Fibroblast of mammary gland (primary cell): Measurements from ENCODE around the gene ANKRD11.
A peak's percentile ranks its signal among the peaks of the same experiment; 100 is the strongest.

Experiments
- DNase-seq: peaks from one replicate; pipeline ENCODE4 v3.0.0-alpha.2; 2010; ENCODE audit warnings: low read depth
- H3K4me3 ChIP-seq: 2 replicates; pipeline ENCODE4 v1.5.1; 2011; ENCODE audit warnings: low read depth, mild to moderate bottlenecking, low read length, moderate library complexity; ENCODE audit not compliant: control insufficient read depth
- TF ChIP-seq, protein P1 (sequence below): conservative IDR thresholded peaks from 2 replicates; pipeline ENCODE4 v1.5.1; 2011; ENCODE audit warnings: low read depth, low read length, inconsistent platforms; ENCODE audit not compliant: control insufficient read depth, insufficient read depth

Gene ANKRD11

GRCh38 chr16:89453501-89454321 lies 36.6 kb downstream of the ANKRD11 start:
- DNase-seq, result peak; percentile 49
- no peak overlapping the region for H3K4me3 ChIP-seq
- TF ChIP-seq, protein P1, sequence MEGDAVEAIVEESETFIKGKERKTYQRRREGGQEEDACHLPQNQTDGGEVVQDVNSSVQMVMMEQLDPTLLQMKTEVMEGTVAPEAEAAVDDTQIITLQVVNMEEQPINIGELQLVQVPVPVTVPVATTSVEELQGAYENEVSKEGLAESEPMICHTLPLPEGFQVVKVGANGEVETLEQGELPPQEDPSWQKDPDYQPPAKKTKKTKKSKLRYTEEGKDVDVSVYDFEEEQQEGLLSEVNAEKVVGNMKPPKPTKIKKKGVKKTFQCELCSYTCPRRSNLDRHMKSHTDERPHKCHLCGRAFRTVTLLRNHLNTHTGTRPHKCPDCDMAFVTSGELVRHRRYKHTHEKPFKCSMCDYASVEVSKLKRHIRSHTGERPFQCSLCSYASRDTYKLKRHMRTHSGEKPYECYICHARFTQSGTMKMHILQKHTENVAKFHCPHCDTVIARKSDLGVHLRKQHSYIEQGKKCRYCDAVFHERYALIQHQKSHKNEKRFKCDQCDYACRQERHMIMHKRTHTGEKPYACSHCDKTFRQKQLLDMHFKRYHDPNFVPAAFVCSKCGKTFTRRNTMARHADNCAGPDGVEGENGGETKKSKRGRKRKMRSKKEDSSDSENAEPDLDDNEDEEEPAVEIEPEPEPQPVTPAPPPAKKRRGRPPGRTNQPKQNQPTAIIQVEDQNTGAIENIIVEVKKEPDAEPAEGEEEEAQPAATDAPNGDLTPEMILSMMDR, result peak; percentile 38

- TF ChIP-seq, protein P1, result no peak
- no peak overlapping the region for H3K4me3 ChIP-seq
- DNase-seq, result no peak
These were observed 37.4 kb downstream of the ANKRD11 start for GRCh38 chr16:89452925-89453324.

DNA sequence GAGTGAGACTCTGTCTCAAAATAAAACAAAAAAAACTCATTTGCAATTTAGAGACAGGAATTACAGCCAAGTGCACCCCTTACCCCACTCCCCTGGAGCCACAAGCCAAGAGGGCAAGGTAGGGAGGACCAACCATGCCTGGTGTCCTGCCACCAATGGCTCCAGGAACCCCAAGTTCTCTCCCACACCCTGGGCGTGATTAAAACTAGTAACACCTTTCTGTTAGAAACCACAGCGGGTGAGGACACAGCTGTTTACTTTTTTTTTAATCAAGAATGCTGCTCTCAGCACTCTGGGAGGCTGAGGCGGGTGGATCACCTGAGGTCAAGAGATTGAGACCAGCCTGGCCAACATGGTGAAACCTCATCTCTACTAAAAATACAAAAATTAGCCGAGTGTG lies 38.1 kb downstream of the ANKRD11 start:
- H3K4me3 ChIP-seq, result no peak overlapping the region
- no peak for DNase-seq
- TF ChIP-seq, protein P1, result no peak

- TF ChIP-seq, protein P1, result no peak
- H3K4me3 ChIP-seq, result no peak overlapping the region
- DNase-seq, result no peak
These were observed 39.8 kb downstream of the ANKRD11 start for GRCh38 chr16:89450537-89450936.

- H3K4me3 ChIP-seq, result no peak overlapping the region
- TF ChIP-seq, protein P1, result no peak
- DNase-seq, result peak; percentile 46
These were observed 40.5 kb downstream of the ANKRD11 start for GRCh38 chr16:89449726-89450335.

- DNase-seq, result no peak
- TF ChIP-seq, protein P1, result no peak
- H3K4me3 ChIP-seq, result no peak overlapping the region
These were observed 41.7 kb downstream of the ANKRD11 start for GRCh38 chr16:89448656-89449055.
